HUES6 (cell line): ENCODE results near the gene MTO1.
"Not testable (repeated sequence)": the region's sequence is repeated elsewhere in the genome, so short reads cannot be mapped to it uniquely, and the experiment has no call there.

Experiments
- H3K27ac ChIP-seq: 2 replicates; pipeline ENCODE4 v1.7.0; 2013; ENCODE audit warnings: low read depth, mild to moderate bottlenecking, low read length, inconsistent platforms
- H3K27me3 ChIP-seq: 2 replicates; pipeline ENCODE4 v1.6.1; 2013; ENCODE audit warnings: low read length; ENCODE audit not compliant: control insufficient read depth, insufficient read depth
- H3K36me3 ChIP-seq: 2 replicates; pipeline ENCODE4 v1.6.1; 2013; ENCODE audit warnings: low read length; ENCODE audit not compliant: control insufficient read depth, insufficient read depth
- H3K4me1 ChIP-seq: 2 replicates; pipeline ENCODE4 v1.6.1; 2013; ENCODE audit warnings: low read length; ENCODE audit not compliant: control insufficient read depth, insufficient read depth
- H3K4me3 ChIP-seq: 2 replicates; pipeline ENCODE4 v1.5.1; 2013; ENCODE audit warnings: low read depth, low read length
- H3K9ac ChIP-seq: one replicate; pipeline ENCODE4 v1.6.1; 2013; ENCODE audit warnings: mild to moderate bottlenecking, low read length
- H3K9me3 ChIP-seq: 2 replicates; pipeline ENCODE4 v1.6.1; 2013; ENCODE audit warnings: low read depth, low read length; ENCODE audit not compliant: control insufficient read depth, insufficient read depth

MTO1 gene

GRCh38 chr6:73518100-73518981, 56.8 kb downstream of the MTO1 start:
- Histone ChIP-seq H3K4me3 (peak overlapping the region; percentile 90), H3K36me3 (peaks cover 58% of the 10 kb centered on the region), H3K27ac (peak overlapping the region; percentile 99; the same call in 1 of the 2 replicates), H3K9ac (peak overlapping the region; percentile 99)
- H3K27me3 ChIP-seq, H3K4me1 ChIP-seq, H3K9me3 ChIP-seq: not testable (repeated sequence)

- H3K4me1 ChIP-seq, H3K9me3 ChIP-seq, H3K27me3 ChIP-seq: not testable (repeated sequence)
- Histone ChIP-seq H3K36me3 (peaks cover 58% of the 10 kb centered on the region), H3K27ac (peak overlapping the region; percentile 99), H3K4me3 (peak overlapping the region; percentile 90), H3K9ac (peak overlapping the region; percentile 99)
Observed at GRCh38 chr6:73518982-73519881, 57.7 kb downstream of the MTO1 start.

DNA sequence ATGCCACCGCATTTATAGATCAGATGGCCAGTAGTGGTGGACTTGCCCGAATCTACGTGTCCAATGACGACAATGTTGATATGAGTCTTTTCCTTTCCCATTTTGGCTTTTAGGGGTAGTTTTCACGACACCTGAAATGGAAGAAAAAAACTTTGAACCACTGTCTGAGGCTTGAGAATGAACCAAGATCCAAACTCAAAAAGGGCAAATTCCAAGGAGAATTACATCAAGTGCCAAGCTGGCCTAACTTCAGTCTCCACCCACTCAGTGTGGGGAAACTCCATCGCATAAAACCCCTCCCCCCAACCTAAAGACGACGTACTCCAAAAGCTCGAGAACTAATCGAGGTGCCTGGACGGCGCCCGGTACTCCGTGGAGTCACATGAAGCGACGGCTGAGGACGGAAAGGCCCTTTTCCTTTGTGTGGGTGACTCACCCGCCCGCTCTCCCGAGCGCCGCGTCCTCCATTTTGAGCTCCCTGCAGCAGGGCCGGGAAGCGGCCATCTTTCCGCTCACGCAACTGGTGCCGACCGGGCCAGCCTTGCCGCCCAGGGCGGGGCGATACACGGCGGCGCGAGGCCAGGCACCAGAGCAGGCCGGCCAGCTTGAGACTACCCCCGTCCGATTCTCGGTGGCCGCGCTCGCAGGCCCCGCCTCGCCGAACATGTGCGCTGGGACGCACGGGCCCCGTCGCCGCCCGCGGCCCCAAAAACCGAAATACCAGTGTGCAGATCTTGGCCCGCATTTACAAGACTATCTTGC, 58.6 kb downstream of the MTO1 start:
- Histone ChIP-seq H3K4me3 (peak overlapping the region; percentile 90), H3K4me1 (peaks cover 7% of the 10 kb centered on the region), H3K9me3 (no peaks in the 10 kb centered on the region), H3K9ac (peak overlapping the region; percentile 99), H3K27me3 (no peaks in the 10 kb centered on the region), H3K27ac (peak overlapping the region; percentile 99), H3K36me3 (peaks cover 54% of the 10 kb centered on the region)

- H3K27me3 ChIP-seq = no peaks in the 10 kb centered on the region
- H3K9me3 ChIP-seq = no peaks in the 10 kb centered on the region
- peak within 1 kb of the TSS; percentile 90 for H3K4me3 ChIP-seq
- peaks cover 47% of the 10 kb centered on the region for H3K36me3 ChIP-seq
- H3K9ac ChIP-seq = peak within 1 kb of the TSS; percentile 99
- H3K27ac ChIP-seq = peak within 1 kb of the TSS; percentile 99
- peaks cover 7% of the 10 kb centered on the region for H3K4me1 ChIP-seq
Observed at GRCh38 chr6:73520688-73521350, 59.3 kb downstream of the MTO1 start, which contains the start of gene EEF1A1. Gene EEF1A1 (minus strand): TSS chr6:73521032. CDS start chr6:73520026, 1,006 bp downstream.

DNA sequence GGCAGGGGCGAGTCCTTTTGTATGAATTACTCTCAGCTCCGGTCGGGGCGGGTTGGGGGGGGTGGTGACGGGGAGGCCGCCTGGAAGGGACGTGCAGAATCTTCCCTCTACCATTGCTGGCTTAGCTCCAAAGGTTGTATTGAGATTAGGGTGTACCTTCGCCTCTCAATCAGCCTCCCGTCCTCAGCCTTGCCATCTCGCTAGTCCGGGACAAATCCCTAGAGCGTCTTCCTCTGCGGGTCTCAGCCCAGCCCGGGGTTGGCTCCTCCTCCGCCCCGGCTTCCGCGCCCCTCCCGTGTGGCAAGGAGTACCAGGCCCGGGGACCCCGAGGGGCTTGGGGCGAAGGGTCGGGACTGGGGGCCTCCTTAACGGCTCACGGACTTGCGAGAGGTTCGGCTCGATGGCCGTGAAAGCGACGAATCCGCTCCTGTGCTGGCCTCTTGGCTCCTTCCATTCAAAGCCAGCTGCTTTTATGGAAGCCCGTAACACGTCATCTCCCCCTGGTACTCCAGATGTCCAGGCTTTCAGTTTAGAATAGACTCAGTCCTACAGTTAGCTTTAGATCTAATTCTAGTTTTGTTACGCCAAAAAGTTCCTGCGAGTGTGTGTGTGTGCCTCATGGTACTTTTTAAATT, 59.9 kb downstream of the MTO1 start:
- Histone ChIP-seq H3K4me3 (peak overlapping the region; percentile 90), H3K36me3 (peaks cover 41% of the 10 kb centered on the region), H3K9me3 (no peaks in the 10 kb centered on the region), H3K4me1 (peaks cover 7% of the 10 kb centered on the region), H3K27me3 (no peaks in the 10 kb centered on the region), H3K9ac (peak overlapping the region; percentile 91), H3K27ac (peak overlapping the region; percentile 87)

GRCh38 chr6:73523434-73524123, 62.0 kb downstream of the MTO1 start:
- H3K27me3 ChIP-seq = no peaks in the 10 kb centered on the region
- H3K27ac ChIP-seq = peak overlapping the region; percentile 65; the same call in 1 of the 2 replicates
- peaks cover 22% of the 10 kb centered on the region for H3K36me3 ChIP-seq
- H3K4me3 ChIP-seq = peak overlapping the region; percentile 51; the same call in 1 of the 2 replicates
- no peak overlapping the region for H3K9ac ChIP-seq
- H3K9me3 ChIP-seq = no peaks in the 10 kb centered on the region
- peaks cover 7% of the 10 kb centered on the region for H3K4me1 ChIP-seq

DNA sequence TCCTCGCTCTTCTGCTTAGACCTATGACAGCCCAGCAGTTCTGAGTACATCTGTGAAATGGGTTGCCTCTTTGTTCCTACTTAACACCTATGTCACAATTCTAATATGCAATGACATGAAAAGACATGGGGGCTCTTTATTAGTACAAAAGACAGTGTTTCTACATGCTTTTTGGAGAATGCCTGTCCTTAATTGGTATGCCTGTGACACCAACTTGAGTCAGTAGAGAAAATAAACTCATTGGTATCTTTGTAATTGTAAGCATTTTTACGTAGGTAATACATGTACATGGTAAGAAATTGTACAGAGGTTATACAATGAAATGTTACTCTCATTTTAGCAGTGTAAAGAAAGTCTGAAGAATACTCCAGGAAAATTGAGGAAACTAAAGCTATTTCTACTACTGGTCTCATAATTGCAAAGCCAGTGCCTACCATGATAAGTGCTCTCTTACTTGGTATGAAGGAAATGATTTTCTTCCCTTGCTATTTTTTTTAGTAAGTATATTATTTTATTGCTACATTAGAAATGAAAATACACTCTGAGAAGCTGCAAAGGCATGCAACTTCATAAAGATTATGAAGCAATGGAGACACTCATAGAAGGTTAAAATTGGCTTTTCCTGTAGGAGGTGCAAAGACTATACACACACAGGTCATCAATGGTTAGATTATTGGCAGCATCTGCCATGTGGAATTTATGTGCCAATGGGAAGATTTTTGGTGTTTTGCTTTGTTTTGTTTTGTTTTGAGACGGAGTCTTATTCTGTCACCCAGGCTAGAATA, 64.2 kb downstream of the MTO1 start:
- H3K27me3 ChIP-seq = no peaks in the 10 kb centered on the region
- no peak overlapping the region for H3K9ac ChIP-seq
- no peaks in the 10 kb centered on the region for H3K9me3 ChIP-seq
- H3K4me1 ChIP-seq = peaks cover 7% of the 10 kb centered on the region
- no peak overlapping the region for H3K27ac ChIP-seq
- peaks cover under 1% of the 10 kb centered on the region; the same call in 1 of the 2 replicates for H3K36me3 ChIP-seq
- no peak overlapping the region for H3K4me3 ChIP-seq

- Histone ChIP-seq H3K27me3 (no peaks in the 10 kb centered on the region), H3K27ac (no peak overlapping the region), H3K9ac (no peak overlapping the region), H3K9me3 (no peaks in the 10 kb centered on the region), H3K4me1 (no peaks in the 10 kb centered on the region; the same call in 1 of the 2 replicates), H3K4me3 (no peak overlapping the region), H3K36me3 (no peaks in the 10 kb centered on the region)
Observed at GRCh38 chr6:73528897-73529296, 67.4 kb downstream of the MTO1 start.

- no peak overlapping the region for H3K27ac ChIP-seq
- no peaks in the 10 kb centered on the region for H3K9me3 ChIP-seq
- no peaks in the 10 kb centered on the region for H3K27me3 ChIP-seq
- H3K4me3 ChIP-seq = no peak overlapping the region
- H3K36me3 ChIP-seq = no peaks in the 10 kb centered on the region
- no peak overlapping the region for H3K9ac ChIP-seq
- H3K4me1 ChIP-seq = no peaks in the 10 kb centered on the region
Observed at GRCh38 chr6:73532293-73532692, 70.8 kb downstream of the MTO1 start.
